AG09319 (cell line): ENCODE results near the gene CDKN1B.

ENCODE experiments used
- DNase-seq: peaks from one replicate; pipeline ENCODE4 v3.0.0-alpha.2; 2010; ENCODE audit warnings: low read depth; ENCODE audit errors: extremely low read depth
- CTCF ChIP-seq: IDR thresholded peaks from 2 replicates; pipeline ENCODE4 v1.5.1; 2011; ENCODE audit warnings: low read depth, mild to moderate bottlenecking, inconsistent platforms, low read length, moderate library complexity

Gene CDKN1B

GRCh38 chr12:12715459-12716150 is 1.6 kb upstream of the CDKN1B start:
- no peak for TF ChIP-seq CTCF
- no peak for DNase-seq

- no peak for TF ChIP-seq CTCF
- no peak for DNase-seq
Observed at GRCh38 chr12:12716151-12716792, 896 bp upstream of the CDKN1B start.

GRCh38 chr12:12717586-12718380 is 615 bp downstream of the CDKN1B start:
- TF ChIP-seq CTCF = no peak
- no peak for DNase-seq

- no peak for TF ChIP-seq CTCF
- no peak for DNase-seq
Observed at GRCh38 chr12:12718381-12718759, 1.2 kb downstream of the CDKN1B start.

- peak; percentile 85 for DNase-seq
- no peak for TF ChIP-seq CTCF
Observed at GRCh38 chr12:12718853-12719252, 1.7 kb downstream of the CDKN1B start.

- no peak for TF ChIP-seq CTCF
- no peak for DNase-seq
Observed at GRCh38 chr12:12719496-12719895, 2.3 kb downstream of the CDKN1B start.

- no peak for TF ChIP-seq CTCF
- DNase-seq = no peak
Observed at GRCh38 chr12:12720052-12720451, 2.9 kb downstream of the CDKN1B start.
